ENCODE measurements around the gene MINDY4.
"Not testable (repeated sequence)": the region's sequence is repeated elsewhere in the genome, so short reads cannot be mapped to it uniquely, and the experiment has no call there.

MINDY4 gene

DNA sequence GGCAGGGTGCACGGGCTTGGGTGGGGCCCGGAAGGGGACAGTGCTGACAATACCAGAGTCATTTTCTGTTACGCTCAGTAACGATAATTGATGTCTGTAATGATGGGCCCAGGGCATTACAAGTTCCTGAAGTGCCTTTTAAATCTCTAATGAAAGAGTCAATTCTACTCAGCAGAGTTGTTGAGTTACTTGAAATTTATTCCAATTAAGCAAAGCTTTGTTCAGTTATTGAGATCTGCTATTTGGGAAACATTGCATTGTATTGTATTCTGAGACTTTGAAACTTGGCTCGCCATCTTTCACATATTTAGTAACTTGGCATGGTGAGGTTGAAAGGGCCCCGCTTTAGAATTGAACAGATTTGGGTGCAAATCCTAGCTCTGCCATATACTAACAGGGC, 34.7 kb downstream of the MINDY4 start:
- no peak for DNase-seq

DNA sequence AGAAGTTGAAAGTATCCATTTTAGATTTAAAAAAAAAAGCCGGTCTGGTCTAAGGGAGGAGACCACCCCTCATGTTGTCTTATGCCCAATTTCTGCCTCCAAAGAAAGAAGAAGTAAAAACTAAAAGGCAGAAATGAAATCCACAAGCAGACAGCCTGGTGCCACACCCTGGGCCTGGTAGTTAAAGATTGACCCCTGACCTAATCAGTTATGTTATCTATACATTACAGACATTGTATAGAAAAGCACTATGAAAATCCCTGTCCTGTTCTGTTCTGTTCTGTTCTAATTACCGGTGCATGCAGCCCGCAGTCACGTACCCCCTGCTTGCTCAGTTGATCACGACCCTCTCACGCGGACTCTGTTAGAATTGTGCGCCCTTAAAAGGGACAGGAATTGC, 36.3 kb downstream of the MINDY4 start:
- DNase-seq, result not testable (repeated sequence)

DNA sequence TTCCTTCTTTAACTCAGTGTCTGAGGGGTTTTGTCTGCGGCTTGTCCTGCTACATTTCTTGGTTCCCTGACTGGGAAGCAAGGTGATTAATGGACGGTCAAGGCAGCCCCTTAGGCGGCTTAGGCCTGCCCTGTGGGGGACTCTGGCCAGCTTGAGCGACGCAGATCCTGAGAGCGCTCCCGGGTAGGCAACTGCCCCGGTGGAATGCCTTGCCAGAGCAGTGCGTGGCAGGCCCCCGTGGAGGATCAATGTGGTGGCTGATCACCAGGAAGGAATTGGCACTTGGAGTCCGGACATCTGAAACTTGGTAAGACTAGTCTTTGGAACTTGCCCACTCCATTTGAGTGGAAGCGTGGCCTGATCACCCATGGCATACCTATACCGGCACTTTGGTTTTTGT, 36.7 kb downstream of the MINDY4 start:
- DNase-seq, result not testable (repeated sequence)

DNA sequence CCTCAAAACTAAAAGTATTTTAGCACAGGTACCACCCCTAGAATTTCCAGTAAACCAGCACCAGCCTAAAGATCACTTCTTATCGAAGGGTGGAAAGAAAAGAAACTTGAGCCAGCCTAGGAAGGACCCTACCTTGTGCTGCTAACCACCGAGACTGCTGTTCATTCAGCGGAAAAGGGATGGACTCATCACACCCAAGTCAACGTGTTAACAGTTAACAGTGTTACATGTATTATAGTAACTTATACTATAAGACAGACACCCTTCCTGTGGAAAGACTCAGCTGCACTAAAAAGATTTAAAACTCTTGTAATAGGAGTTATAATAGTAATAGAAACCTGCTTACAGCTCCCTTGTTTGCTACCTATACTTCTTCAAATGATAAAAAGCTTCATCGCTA, 39.8 kb downstream of the MINDY4 start:
- no peak for DNase-seq

DNA sequence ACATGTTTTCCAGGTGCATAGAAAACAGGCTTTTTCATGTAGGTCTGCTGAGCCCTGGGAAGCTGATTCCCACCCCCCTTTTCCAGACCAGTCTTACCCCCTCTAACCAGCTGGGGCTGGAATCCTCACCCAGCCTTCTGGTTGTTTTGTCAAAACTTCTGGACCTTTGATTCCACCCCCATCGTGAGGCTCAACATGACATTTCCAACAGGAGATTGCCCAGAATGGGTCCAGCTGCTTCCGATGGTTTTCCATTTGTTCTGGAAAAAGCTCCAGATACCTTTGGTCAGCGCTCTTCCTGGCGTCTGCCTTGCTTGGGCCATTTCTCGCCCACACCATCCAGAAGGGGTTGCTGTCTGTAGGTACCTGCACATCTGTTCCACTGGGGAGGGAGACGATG, 41.5 kb downstream of the MINDY4 start:
- no peak for DNase-seq

GRCh38 chr7:30813466-30813865, 42.2 kb downstream of the MINDY4 start:
- no peak for DNase-seq

DNA sequence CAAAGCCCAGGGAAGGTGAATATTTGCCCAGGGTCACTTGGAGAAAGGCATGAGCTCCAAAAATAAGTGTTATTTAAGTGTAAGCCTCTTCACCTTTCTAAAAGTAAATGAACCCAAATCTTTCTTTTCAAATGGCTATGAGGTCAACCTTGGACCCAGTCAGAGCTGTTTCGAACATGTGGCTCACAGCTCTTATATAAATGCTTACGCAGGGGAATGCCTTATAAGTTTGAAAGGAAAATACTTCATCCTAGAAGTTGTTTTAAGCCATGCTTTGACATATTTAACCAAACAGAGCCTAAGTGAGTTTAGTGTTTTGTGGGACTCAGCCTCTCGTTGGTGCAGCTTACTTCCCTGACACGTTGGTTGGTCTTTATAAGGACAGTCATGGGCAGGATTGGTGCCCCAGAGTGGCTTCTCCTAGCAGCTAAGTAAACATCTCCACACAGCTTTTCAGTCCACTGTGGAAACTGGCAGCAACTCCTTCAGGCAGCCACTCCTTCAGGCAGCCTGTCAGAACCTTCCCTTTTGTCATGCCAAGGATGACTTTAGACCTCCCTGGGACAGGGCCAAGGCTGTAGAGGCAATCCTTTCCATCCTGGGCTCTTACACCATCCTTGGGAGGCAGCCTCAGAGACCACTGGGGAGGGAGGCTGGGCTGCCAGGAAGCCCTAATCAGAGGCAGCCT, 43.6 kb downstream of the MINDY4 start:
- DNase-seq, result no peak

- no peak for DNase-seq
Observed at GRCh38 chr7:30815388-30815854, 44.2 kb downstream of the MINDY4 start.

GRCh38 chr7:30815951-30816644, 44.9 kb downstream of the MINDY4 start:
- DNase-seq, result no peak

GRCh38 chr7:30816645-30817370, 45.6 kb downstream of the MINDY4 start:
- no peak for DNase-seq

- DNase-seq, result no peak
Observed at GRCh38 chr7:30817371-30817767, 46.2 kb downstream of the MINDY4 start.

- no peak for DNase-seq
Observed at GRCh38 chr7:30824821-30825720, 53.9 kb downstream of the MINDY4 start.

DNA sequence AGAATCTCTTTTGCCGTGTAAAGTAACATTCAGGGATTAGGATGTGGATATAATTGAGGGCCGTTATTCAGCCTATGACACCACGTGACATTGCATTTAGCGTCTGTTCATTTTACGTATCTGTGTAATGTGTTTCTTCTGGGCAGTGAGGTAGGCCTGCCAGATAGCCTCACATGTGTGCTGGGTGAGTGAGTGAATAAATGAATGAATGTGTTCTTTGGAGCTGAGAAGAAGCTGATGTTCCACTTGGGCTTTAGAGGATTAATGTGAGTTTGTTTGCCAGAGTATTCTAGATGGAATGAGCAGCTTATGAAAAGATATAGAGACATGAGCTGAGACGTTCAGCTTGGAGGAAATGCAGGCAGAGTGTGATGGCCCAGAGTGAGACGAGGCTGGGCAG, 55.0 kb downstream of the MINDY4 start:
- no peak for DNase-seq

- no peak for DNase-seq
Observed at GRCh38 chr7:30828591-30828990, 57.4 kb downstream of the MINDY4 start.

DNA sequence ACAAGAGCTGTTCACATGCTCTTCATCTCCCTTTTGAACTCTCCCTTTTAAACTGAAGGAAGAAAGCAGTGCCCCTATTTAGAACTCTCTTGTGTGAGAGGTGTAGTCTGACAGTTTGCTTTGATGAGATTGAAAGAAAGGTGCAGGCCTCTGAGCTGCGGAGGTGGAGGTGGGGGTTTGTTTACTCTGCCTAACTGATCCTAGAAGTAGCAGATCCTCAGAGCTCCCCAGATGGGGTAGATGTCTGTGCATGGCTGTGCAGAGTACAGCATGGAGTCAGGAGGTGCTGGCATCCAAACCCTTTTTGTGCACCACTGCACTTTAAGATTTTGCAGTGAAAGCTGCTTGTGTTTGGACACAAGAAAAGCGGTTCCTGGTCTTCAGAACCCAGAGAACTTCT, 58.3 kb downstream of the MINDY4 start:
- DNase-seq, result no peak

GRCh38 chr7:30831227-30831626, 60.0 kb downstream of the MINDY4 start:
- DNase-seq, result no peak

DNA sequence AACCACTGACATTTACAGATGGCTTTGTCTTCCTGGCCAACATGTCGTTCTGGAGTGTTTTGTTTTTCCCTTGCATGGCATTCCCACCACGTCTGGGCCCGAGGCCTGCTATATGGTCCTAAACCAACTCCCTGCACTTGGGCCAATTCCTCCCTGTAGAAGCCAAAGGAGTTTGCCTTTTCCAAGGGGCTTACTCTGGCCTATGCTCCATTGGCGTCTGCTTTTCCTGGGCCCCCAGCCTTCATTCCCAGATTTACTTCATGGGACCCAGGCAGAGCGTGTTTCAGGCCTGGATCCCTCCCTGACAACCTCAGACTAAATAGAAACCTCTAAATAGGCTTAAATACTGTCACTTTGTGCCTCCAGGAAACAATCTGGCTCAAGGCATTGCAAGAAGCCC, 60.7 kb downstream of the MINDY4 start:
- DNase-seq, result no peak

GRCh38 chr7:30834017-30834674, 62.9 kb downstream of the MINDY4 start:
- not testable (repeated sequence) for DNase-seq

GRCh38 chr7:30835396-30835915, 64.2 kb downstream of the MINDY4 start:
- no peak for DNase-seq

DNA sequence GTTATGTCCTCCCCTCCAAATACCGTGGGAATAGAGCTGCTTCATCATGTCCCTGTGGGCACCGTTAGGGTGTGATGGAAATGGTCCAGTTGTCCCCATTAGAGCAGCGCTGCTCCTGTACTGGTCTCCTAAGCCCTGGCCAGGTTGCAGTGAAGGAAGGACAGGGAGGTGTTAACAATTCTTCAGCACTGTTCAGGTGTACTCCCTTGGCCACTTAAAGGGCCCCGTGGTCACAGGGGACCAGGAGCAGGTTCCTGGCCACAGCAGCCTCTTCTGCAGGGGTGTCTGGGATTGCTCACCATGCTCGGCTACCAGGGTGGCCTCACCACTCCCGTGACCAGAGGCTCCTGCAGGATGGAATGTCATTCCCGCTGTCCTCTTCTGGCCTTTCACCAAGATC, 65.8 kb downstream of the MINDY4 start:
- DNase-seq, result no peak

GRCh38 chr7:30837581-30837980, 66.4 kb downstream of the MINDY4 start:
- DNase-seq, result no peak

DNA sequence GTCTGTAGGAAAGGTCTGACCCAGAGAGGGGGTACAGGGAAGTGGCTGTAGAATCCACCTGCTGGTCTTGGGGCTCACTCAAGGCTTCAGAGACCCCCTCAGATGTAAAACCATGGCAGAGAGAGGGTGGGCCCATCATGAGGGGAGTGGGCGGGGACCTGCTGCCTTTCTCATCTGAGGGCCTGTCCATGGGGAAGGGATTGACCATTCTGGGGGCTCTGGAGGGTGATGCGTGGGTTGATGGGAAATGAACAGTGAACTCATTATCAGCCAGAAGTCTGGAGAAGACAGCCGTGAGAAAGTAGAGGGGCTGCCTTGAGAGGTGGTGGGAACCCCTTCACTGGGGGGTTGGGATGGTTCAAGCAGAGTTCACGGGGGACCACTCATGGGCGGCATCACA, 66.8 kb downstream of the MINDY4 start:
- DNase-seq, result no peak

Data from NCI-H526 treated with DMSO at 0.1 percent for 48 hours (cell line).